ENCODE results near the gene ZNF14. TPM values are rescaled to one million over a fixed set of nuclear protein-coding genes. Genes with fewer than 3 reads are reported as not detected.

Gene ZNF14
- total and polyA plus RNA-seq, 9 of the 15 experiments (the other 6 are each of a cell fraction or from before 2014, with no cell fraction given), result 1.9 to 7.0 (median 4.0) TPM

GRCh38 chr19:19741184-19741583 is 8.3 kb upstream of the ZNF14 start:
- WGBS (ENCODE audit: insufficient coverage, low coverage, missing lambda C conversion rate), result 6% methylated on average over 7 of the region's 7 CpGs
- in situ Hi-C loops (cut with MboI) (no loop called here), intact Hi-C loops (cut with micrococcal nuclease) (loop anchor here (10.0 kb wide), 1 partner anchor 176 kb away; no protein-coding TSS in a partner anchor)
- POLR2A ChIA-PET, result interaction anchor here (1.0 to 1.8 kb wide), 2 partner anchors 8 to 9 kb away, joined by 3 to 6 read pairs; partner anchors contain the start of gene ZNF14
- no peak overlapping the region for H3K9ac ChIP-seq (ENCODE audit: insufficient read depth in 1 of 2, low read depth in 2 of 2, low read length in 2 of 2)
- no peaks in the 10 kb centered on the region for H3K79me2 ChIP-seq (ENCODE audit: control insufficient read depth, insufficient read depth, low read length)
- no peaks in the 10 kb centered on the region for H3K36me3 ChIP-seq (ENCODE audit: control insufficient read depth, insufficient read depth, low read length)
- peaks cover 0 to 10% of the 10 kb centered on the region in 2 experiments; a peak in 3 of 5 replicates for H3K4me1 ChIP-seq (replicated peaks in 1 of 2; ENCODE audit: control insufficient read depth in 2 of 2, insufficient read depth in 2 of 2, low read length in 2 of 2)
- no peak overlapping the region for H3K4me3 ChIP-seq
- no peak overlapping the region for H3K4me2 ChIP-seq (ENCODE audit: insufficient read depth, low read length)
- no peaks in the 10 kb centered on the region for H4K20me1 ChIP-seq (replicated peaks; ENCODE audit: control insufficient read depth, insufficient read depth, low read length)
- no TSS peak for BruUV-seq (replicated peaks)
- DNase-seq (ENCODE audit: extremely low read depth in 1 of 4, low spot score in 3 of 4), result peak in 1 of 4 experiments; percentile 8
- TF ChIP-seq POLR3A (IDR thresholded peaks at IDR 0.05; ENCODE audit: borderline replicate concordance, extremely low read depth, insufficient read depth, insufficient read length) (peak; percentile 52), MECOM (CRISPR knock-in tag; IDR thresholded peaks at IDR 0.05) (no peak), RUNX1 (IDR thresholded peaks at IDR 0.05; ENCODE audit: low read depth) (no peak), TBP (optimal IDR thresholded peaks at IDR 0.05; ENCODE audit: low read depth, low read length) (peak; percentile 86)
- TF ChIP-seq, protein P1, sequence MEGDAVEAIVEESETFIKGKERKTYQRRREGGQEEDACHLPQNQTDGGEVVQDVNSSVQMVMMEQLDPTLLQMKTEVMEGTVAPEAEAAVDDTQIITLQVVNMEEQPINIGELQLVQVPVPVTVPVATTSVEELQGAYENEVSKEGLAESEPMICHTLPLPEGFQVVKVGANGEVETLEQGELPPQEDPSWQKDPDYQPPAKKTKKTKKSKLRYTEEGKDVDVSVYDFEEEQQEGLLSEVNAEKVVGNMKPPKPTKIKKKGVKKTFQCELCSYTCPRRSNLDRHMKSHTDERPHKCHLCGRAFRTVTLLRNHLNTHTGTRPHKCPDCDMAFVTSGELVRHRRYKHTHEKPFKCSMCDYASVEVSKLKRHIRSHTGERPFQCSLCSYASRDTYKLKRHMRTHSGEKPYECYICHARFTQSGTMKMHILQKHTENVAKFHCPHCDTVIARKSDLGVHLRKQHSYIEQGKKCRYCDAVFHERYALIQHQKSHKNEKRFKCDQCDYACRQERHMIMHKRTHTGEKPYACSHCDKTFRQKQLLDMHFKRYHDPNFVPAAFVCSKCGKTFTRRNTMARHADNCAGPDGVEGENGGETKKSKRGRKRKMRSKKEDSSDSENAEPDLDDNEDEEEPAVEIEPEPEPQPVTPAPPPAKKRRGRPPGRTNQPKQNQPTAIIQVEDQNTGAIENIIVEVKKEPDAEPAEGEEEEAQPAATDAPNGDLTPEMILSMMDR (IDR thresholded peaks at IDR 0.05 in 2 of 3, conservative IDR thresholded peaks at IDR 0.05 in 1 of 3; ENCODE audit: insufficient read depth in 2 of 3, low read depth in 1 of 3, low read length in 3 of 3), result peak in 1 of 3 experiments; percentile 2; a peak in 1 of 6 replicates
- TF ChIP-seq, protein P2, sequence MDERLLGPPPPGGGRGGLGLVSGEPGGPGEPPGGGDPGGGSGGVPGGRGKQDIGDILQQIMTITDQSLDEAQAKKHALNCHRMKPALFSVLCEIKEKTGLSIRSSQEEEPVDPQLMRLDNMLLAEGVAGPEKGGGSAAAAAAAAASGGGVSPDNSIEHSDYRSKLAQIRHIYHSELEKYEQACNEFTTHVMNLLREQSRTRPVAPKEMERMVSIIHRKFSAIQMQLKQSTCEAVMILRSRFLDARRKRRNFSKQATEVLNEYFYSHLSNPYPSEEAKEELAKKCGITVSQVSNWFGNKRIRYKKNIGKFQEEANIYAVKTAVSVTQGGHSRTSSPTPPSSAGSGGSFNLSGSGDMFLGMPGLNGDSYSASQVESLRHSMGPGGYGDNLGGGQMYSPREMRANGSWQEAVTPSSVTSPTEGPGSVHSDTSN (CRISPR knock-in tag; IDR thresholded peaks at IDR 0.05; ENCODE audit: low read depth), result no peak
- TF ChIP-seq, protein P2 (tag; conservative IDR thresholded peaks at IDR 0.05; ENCODE audit: low read depth), result no peak
- FAIRE-seq, result no peak
- H2AFZ ChIP-seq (ENCODE audit: low read depth, low read length), result no peak overlapping the region
- H3K27me3 ChIP-seq (ENCODE audit: control insufficient read depth in 2 of 2, insufficient read depth in 2 of 2, low read length in 2 of 2), result peaks cover 17 to 62% of the 10 kb centered on the region in 2 experiments; a peak in 4 of 5 replicates
- no peaks in the 10 kb centered on the region for H3K9me3 ChIP-seq (replicated peaks; ENCODE audit: control insufficient read depth, insufficient read depth, low read depth, low read length)
- no peak overlapping the region for H3K27ac ChIP-seq (ENCODE audit: extremely low read depth, low read depth, low read length)
- ATAC-seq, result no peak
- CTCF ChIA-PET (ENCODE audit: low intra/inter-chr PET ratio), result no interaction called here
- peaks cover 3% of the 10 kb centered on the region for H3K9me1 ChIP-seq (ENCODE audit: control insufficient read depth, insufficient read depth, low read length)

Data from K562 (cell line).